ENCODE measurements around the gene NPRL2.

NPRL2 gene

GRCh38 chr3:50373146-50374051 lies 22.8 kb upstream of the NPRL2 start:
- no peak for DNase-seq (ENCODE audit: low read depth)

- DNase-seq (ENCODE audit: low read depth) = no peak
Measured at GRCh38 chr3:50372349-50372748, 21.8 kb upstream of the NPRL2 start.

GRCh38 chr3:50371133-50371685 lies 20.6 kb upstream of the NPRL2 start:
- DNase-seq (ENCODE audit: low read depth) = no peak

- no peak for DNase-seq (ENCODE audit: low read depth)
Measured at GRCh38 chr3:50370594-50370993, 20.0 kb upstream of the NPRL2 start.

- DNase-seq (ENCODE audit: low read depth) = no peak
Measured at GRCh38 chr3:50369012-50369670, 18.6 kb upstream of the NPRL2 start.

GRCh38 chr3:50365842-50366220 lies 15.3 kb upstream of the NPRL2 start:
- DNase-seq (ENCODE audit: low read depth) = no peak

- DNase-seq (ENCODE audit: low read depth) = peak; percentile 84
Measured at GRCh38 chr3:50365080-50365841, 14.7 kb upstream of the NPRL2 start.

- no peak for DNase-seq (ENCODE audit: low read depth)
Measured at GRCh38 chr3:50364573-50365079, 14.1 kb upstream of the NPRL2 start.

GRCh38 chr3:50359760-50360110 lies 9.2 kb upstream of the NPRL2 start:
- DNase-seq (ENCODE audit: low read depth) = no peak

- peak; percentile 85 for DNase-seq (ENCODE audit: low read depth)
Measured at GRCh38 chr3:50358911-50359759, 8.6 kb upstream of the NPRL2 start, which contains the start of gene TMEM115. TSS of gene TMEM115 (minus strand) at chr3:50359521. CDS start at chr3:50359063, 458 bp downstream.

- DNase-seq (ENCODE audit: low read depth) = no peak
Measured at GRCh38 chr3:50358355-50358910, 7.9 kb upstream of the NPRL2 start.

GRCh38 chr3:50357481-50357880 lies 6.9 kb upstream of the NPRL2 start:
- no peak for DNase-seq (ENCODE audit: low read depth)

GRCh38 chr3:50356553-50356952 lies 6.0 kb upstream of the NPRL2 start:
- DNase-seq (ENCODE audit: low read depth) = no peak

- no peak for DNase-seq (ENCODE audit: low read depth)
Measured at GRCh38 chr3:50355829-50356552, 5.4 kb upstream of the NPRL2 start.

- no peak for DNase-seq (ENCODE audit: low read depth)
Measured at GRCh38 chr3:50354850-50355249, 4.3 kb upstream of the NPRL2 start.

- DNase-seq (ENCODE audit: low read depth) = no peak
Measured at GRCh38 chr3:50354186-50354764, 3.7 kb upstream of the NPRL2 start.

- DNase-seq (ENCODE audit: low read depth) = no peak
Measured at GRCh38 chr3:50353245-50354004, 2.9 kb upstream of the NPRL2 start.

- no peak for DNase-seq (ENCODE audit: low read depth)
Measured at GRCh38 chr3:50352781-50353180, 2.2 kb upstream of the NPRL2 start.

- DNase-seq (ENCODE audit: low read depth) = no peak
Measured at GRCh38 chr3:50351323-50351697, 735 bp upstream of the NPRL2 start.

Data from stimulated activated CD8-positive, alpha-beta memory T cell treated with anti-CD3 and anti-CD28 coated beads, Interleukin-12 subunit alpha, Interleukin-12 subunit beta, amount 100 ng/mL, for 4 hours (primary cell).